ENCODE results near the gene LIMS4.
"Not testable (repeated sequence)": the region's sequence is repeated elsewhere in the genome, so short reads cannot be mapped to it uniquely, and the experiment has no call there.

The LIMS4 gene, protein sequence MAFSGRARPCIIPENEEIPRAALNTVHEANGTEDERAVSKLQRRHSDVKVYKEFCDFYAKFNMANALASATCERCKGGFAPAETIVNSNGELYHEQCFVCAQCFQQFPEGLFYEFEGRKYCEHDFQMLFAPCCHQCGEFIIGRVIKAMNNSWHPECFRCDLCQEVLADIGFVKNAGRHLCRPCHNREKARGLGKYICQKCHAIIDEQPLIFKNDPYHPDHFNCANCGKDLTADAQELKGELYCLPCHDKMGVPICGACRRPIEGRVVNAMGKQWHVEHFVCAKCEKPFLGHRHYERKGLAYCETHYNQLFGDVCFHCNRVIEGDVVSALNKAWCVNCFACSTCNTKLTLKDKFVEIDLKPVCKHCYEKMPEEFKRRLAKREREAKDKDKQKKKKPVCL

DNA sequence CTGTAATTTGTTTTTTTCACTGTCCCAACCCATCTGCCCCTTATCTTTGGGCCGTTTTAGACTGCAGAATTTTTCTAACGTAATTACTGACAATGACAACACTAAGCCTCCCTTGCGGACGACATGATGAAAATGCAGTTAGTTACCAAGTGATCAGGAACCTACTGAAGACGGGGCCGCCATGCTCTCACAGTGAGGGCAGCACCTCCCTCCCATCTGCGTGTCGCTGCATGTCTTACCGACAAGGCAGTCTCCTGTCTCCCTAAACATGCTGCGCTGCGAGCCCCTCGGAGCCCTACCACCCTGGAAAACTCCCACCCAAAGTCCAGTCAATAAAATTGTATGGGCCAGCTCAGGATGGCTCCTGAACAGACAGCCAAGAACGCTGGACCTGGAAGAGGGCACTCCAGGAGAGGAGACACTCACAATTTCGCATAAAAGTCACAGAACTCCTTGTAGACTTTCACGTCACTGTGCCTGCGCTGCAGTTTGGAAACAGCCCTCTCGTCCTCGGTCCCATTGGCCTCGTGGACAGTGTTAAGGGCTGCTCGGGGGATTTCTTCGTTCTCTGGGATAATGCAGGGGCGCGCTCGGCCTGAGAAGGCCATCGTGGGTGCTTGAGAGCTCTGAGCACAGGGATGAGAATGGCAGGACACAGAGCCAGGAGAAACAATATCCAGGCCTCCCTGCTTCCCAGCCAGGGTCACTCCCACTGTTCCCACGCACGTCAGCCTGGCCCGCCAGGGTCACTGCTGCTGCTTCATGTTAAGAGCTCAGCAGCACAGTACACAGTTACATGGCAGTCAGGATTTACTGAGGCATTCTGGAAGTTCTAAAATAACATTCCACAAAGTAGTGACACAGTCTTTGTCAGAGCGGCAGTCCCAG is at the start of gene LIMS4:
Gene LIMS4 (minus strand): TSS at position 646 of the 888 bp plus-strand sequence. CDS start 38 bp downstream, at position 608.
- not testable (repeated sequence) for DNase-seq (ENCODE audit: low read depth)

DNA sequence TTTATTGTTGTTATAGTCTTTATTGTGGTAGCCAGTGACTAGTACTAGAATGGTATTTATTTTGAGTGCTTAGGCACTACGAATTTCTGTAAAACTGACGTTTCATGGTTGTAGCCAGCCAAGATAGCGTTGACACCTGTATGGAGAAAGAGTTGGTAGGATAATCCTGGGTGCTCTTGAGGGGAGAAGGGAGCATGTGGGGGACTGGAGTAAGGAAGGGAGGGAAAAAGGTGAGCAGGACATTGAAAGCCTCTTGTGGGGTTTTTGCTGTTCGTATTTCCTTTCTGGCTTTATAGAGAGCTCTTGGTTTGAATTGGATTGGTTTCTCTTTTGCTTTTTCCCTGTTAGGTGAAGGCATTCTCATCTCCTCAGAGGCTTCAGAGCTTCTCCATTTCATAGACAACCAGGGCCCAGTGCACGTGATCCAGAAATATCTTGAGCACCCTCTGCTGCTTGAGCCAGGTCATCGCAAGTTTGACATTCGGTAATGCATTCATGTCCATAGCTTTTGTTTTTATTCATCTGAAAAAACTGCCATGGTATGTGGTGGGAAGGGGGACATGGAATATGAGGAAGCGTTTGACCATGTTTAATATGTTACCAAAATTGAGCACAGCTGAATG is 27.2 kb upstream of the LIMS4 start:
- not testable (repeated sequence) for DNase-seq (ENCODE audit: low read depth)

DNA sequence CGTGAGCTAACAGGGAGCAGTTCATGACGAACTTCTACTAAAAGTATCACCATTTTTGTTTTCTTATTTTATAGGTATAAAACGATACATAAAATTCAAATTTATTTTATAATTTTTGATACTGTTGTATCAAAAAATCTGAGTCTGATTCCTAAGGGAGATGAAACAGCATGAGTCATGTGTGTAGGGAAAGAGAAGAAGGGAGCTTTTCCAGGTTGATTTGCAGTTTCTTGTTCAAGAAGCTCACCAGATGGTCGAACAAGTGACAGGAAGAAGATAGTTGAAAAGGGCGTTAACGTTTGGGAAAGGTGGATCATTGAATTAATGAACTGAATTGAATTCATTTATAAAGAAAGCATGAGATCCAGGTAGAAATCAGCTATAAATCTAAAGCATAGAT is 23.4 kb upstream of the LIMS4 start:
- not testable (repeated sequence) for DNase-seq (ENCODE audit: low read depth)

DNA sequence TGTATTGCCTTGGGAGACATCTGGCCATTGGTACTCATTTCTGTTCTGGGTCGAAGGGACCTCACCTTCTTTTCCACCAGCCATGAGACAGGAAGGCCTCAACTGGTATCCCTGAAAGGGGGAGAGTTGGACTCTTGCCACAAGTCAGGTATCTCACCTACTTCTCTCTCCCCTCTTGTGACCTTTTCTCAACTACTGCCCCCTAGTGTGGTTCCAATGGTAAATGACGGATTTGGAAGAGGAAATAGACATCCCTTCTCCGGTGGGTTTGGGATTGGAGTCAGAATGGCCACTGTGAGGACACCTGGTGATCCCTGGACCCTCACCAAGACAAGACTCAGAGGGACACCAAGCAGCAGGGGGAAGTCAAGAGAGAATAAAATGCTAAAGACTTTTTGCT is 21.9 kb upstream of the LIMS4 start:
- DNase-seq (ENCODE audit: low read depth), result not testable (repeated sequence)

DNA sequence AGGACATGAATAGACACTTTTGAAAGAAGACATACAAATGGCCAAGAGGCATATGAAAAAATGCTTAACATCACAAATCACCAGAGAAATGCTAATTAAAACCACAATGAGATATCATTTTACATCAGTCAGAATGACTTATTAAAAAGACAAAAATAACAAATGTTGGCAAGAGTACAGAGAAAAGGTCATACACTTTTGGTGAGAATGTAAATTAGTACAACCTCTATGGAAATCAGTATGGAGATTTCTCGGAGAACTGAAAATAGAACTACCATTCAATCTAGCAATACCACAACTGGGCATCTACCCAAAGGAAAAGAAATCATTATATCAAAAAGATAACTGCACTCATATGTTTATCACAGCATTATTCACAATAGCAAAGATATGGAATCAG is 16.4 kb upstream of the LIMS4 start:
- not testable (repeated sequence) for DNase-seq (ENCODE audit: low read depth)

DNA sequence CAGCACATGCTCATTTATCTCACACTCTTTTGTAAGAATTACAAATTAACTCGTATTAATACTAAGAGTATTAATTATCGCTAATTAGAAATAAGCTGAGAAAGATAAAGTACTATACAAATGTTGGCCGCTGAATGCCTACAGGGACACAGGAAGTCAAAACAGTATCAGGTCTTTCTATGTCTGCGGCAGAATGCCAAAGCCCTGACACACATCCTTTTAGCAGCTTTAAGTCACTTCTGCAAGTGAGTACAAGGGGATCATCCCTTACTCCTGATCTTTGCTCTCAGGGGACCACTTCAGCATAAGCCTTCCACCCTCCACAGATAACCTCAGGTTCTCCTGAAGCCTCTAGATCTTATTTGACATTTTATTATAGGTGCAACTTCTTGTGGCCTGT is 10.1 kb upstream of the LIMS4 start:
- not testable (repeated sequence) for DNase-seq (ENCODE audit: low read depth)

DNA sequence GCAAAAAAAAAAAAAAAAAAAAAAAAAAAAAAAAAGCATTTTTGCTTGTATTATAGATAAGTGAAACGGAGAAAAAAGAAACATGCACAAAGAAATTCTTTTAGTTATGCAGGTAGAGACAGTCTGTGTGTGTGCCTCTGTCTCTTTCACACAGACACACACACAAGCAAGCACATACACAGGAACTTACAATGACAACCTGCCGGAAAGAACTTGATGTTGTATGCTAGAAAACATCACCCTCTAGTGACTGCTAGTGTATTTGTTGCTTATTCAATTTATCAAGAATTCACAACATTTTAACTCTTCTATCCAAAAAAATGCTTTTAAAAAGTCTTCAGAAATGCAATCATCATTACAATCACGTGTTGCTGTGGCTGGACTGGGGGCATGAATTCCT is 8.6 kb upstream of the LIMS4 start:
- DNase-seq (ENCODE audit: low read depth), result not testable (repeated sequence)

DNA sequence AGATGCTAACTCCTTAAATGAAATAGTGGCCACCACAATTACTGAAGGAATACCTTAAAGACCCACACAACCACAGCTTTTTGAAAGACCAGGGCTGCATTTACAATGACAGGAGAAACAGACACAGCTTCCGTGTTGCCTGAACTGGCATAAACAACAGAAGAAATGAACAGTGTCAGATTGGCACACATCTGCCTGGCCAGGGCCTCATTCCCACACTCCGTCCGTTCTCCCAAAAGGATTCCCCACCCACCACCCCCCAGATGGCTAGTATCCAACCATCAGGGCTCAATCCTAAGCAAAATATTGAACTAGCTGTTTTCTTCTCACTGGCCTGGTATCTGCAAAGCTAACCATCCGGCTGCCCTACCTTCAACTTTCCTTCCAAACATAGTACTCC is 7.5 kb upstream of the LIMS4 start:
- DNase-seq (ENCODE audit: low read depth), result not testable (repeated sequence)

DNA sequence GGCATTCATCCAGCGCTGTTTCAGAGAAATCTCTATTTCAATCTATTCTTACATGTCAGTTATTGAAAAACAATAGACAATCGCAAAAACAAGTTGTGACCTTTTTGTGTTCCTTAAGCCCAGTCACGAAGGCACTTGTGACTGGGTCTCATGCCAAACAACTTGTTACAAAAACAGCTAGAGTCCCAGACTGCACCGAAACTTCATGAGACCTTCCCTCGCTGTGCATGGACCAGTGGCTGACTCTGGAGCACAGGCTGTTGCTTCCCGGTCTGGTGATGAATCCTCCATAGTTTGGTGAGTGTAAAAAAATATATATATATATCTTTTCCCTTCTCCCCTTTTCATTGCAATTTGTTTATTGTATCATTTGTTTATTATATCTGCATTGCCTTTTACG is 4.8 kb upstream of the LIMS4 start:
- DNase-seq (ENCODE audit: low read depth), result not testable (repeated sequence)

DNA sequence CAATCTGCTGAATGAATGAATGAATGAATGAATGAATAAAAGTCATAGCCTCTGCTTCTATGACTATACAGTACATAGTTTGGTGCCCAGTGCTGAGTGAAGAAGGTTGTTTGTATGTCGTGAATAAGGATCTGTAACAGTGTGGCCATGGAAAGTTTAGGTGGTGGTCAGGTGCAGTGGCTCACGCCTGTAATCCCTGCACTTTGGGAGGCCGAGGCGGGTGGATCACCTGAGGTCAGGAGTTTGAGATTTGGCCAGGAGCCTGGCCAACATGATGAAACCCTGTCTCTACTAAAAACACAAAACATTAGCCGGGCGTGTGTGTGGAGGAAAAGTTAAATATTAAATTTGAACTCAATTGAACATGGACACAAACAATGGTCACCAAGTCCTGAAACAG is 4.3 kb upstream of the LIMS4 start:
- DNase-seq (ENCODE audit: low read depth), result not testable (repeated sequence)

DNA sequence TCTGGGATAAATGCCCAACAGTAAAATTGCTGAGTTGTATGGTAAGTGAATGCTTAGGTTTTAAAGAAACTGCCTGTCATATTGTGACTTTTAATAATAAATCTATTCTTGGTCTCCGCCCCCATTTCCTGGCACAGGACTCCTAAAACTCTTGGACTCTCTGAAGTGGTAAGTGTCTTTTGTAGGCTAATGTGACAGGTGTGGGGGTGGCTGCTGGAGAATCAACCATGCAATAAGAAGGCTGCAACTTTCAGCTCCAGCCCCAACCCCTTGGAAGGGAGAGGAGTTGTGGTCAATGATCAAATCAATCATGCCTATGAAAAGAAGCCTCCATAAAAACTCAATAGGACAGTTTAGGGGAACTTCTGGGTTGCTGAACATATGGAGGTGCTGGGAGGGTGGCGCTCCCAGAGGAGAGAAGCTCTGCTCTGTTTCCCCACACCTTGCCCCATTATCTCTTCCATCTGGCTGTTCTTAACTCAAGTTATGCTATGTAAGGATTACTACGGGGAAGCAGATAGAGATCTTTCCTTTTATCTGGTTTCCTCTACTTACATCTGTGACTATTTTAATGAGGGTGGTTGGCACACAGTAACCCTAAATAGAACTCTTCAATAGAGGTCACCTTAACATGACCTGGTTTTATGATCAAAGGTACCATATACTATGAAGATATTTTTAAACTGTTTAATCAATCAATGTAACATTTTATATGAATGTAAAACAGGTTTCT is 3.2 kb upstream of the LIMS4 start:
- DNase-seq (ENCODE audit: low read depth), result not testable (repeated sequence)

DNA sequence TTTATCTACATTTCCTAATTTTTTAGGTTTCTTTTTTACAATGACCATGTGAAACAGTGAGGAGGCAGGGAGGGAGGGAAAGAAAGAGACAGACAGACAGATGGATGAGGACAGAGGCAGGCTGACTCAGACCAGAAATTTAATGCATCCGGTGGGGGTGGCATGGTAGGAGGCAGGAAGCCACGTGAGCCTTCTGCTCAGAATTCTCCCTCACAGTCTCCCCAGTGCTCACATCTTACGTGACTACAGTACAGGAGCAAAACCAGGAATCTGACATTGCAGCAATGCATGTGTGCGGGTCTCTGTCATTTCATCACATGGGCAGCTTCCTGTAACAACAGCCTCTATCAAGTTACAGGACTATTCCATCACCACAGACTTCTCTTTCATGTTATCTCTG is 2.3 kb upstream of the LIMS4 start:
- DNase-seq (ENCODE audit: low read depth), result not testable (repeated sequence)

DNA sequence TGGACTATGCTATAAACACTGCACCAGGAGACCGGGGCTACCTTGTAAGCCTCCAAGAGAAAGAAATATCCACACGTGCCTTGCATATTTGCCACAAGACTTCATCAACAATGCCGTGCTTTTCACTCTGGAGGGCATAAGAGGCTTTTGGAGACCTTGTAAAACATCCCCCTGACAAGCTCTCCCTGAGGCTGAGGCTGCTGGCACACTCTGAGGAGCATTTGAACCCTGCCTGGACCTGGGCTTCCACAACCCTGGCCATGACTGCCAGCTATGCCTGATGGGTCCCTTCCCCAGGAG is 393 bp upstream of the LIMS4 start:
- DNase-seq (ENCODE audit: low read depth), result not testable (repeated sequence)

DNA sequence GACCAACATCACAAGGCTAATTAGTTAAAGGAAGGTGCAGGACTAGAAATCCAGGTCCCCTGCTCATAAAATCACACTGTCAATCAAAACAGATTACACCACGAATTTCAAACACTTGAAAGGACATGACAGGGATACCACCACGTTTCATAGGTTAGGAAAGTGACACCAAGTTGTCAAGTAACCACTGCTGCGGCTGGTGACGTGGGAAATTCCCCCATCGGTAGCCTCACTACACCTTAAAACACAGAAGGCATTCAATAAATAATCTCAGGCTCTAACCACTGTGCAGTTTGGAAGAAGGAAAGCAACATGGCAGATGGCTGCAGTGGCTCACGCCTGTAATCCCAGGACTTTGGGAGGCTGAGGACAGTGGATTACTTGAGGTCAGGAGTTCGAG is 3.7 kb downstream of the LIMS4 start:
- DNase-seq (ENCODE audit: low read depth), result not testable (repeated sequence)

DNA sequence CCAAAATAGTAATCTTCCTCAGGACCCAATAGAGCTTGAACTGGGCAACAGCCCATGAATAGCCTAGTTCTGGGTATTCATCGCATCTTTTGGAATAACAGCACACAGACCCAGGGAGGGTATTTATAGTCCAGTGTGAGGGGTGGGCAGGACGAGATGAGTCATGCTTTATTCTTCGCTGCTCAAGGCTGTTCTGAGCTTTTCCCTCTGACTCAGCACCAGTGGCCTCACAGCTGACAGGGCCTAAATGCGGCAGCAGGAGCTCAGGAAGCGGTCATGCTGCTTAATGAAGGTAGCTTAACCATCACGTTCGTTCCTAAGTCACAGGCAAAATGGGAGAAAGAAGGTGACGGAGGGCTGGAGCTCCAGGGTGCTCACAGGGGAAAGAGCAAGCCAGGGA is 7.3 kb downstream of the LIMS4 start:
- DNase-seq (ENCODE audit: low read depth), result not testable (repeated sequence)

DNA sequence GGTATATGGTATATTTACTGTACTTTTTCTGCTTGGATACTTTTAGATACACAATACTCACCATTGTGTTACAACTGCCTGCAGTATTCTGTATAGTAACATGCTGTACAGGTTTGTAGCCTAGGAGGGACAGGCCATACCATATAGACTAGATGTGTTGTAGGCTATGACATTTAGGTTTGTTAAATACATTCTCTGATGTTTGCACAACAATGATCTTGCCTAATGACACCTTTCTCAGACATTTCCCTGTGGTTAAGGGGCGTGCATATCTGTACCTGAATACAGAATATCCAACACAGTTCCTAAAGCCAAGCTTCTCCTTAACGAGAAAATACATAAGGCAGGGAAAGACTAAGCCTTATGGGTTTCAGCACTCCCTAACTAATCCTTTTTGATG is 10.2 kb downstream of the LIMS4 start:
- not testable (repeated sequence) for DNase-seq (ENCODE audit: low read depth)

DNA sequence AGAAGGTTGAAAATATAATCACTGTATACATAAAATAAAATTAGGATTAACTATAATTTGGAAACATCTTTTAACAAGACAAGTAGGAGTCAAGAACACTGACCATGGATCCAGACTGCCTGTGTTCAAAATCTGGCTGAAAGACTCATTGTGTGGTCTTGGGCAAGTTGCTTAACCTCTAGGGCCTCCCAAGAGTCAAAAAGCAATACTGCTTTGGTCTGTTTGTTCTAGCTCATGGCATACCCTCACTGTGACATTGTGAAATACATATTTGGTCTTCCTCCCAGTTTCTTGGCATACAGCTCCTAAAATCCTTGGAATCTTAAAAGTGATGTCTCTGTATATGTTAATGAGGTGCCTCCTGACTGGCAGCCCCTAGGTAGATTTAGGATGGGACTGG is 12.3 kb downstream of the LIMS4 start:
- DNase-seq (ENCODE audit: low read depth), result not testable (repeated sequence)

DNA sequence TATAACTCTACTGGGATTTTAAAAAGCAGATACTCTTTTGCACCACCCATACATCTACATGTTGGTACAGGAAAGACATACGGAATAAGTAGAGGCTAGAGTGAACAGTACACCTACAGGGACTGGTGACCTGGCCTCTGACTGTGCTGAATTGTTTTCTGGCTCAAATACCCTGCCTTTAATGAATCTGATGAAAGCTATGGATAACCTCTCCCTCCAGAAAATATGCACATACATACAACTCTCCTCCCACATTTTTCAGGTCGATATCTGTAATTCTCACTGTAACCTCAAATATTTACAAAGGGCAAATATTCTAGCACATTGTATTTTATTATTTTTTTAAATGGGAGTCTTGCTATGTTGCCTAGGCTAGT is 15.4 kb downstream of the LIMS4 start:
- not testable (repeated sequence) for DNase-seq (ENCODE audit: low read depth)

DNA sequence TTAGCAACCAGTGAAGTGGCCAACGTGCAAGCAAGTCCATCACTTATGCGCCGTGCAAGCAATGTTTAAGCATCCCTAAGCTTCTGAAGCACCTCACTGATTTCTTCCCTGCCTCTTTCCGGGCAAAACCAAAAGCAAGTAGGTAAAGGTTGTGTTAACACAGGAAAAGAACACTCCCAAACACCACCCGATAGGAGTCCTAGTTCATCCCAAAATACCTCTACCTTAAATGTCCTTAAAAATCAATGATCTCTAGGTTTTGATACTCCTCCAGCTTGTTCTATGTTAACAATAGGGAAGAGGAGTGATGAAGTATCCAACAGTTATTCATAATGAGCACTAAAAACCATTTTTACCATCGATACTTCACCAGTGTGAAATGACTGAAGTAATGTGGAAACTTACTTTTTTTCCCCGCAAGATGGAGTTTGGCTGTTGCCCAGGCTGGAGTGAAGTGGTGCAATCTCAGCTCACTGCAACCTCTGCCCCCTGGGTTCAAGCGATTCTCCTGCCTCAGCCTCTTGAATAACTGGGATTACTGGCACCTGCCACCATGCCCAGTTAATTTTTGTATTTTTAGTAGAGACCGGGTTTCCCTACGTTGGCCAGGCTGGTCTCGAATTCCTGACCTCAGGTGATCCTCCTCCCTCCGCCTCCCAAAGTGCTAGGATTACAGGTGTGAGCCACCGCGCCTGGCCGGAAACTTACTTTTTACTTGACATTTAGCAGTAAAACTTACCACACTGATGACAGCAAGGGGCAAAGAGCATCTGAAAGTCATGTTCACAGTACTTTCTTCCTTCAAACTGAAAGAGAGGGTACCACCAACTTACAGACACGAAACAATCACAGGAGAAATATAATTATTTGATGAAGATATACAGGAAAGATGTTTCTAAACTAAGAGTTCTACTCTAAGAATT is 16.1 kb downstream of the LIMS4 start:
- not testable (repeated sequence) for DNase-seq (ENCODE audit: low read depth)

DNA sequence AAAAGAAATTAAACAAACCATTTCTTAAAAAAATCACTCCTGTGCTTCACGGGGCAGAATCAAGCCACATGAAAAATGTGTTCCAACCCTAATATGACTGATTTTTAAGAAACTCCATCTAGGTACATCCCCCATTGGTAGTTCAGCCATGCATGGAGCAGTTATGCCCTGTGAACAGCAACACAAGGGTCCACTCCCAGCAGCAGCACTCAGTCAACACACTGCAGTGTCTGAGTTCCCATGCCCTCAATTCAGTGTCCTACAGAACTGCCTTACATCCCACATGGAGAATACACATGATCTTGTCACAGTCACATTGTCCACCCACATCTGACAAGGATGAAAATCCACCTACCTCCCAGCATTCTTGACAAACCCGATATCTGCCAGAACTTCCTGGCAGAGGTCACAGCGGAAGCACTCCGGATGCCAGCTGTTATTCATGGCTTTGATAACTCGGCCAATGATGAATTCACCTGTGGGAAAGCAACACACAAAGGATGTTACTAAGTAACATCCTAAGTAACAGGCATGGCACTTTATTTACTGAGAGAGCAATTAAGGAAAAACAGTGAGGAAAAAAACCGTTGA is 17.4 kb downstream of the LIMS4 start:
- DNase-seq (ENCODE audit: low read depth), result not testable (repeated sequence)

Measured in amniotic epithelial cell (primary cell).